ENCODE data around the gene EYA3.

EYA3 gene

DNA sequence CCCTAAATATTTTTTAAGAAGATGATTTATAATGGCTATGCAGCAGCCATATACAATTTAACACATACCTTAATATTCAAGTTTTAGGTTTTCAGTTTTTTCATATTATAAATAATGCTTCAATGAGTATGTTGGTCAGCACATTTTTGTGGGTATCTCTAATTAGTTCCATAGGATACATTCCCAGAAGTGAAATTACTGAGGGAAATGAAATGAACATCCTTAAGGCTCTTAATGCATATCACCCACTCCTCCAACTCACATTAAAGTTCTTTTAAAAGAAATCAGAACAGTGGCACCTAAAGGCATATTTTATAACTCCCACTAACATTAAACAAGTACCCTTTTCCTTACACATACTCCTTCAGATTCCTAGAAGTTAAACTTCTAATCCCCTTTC is 56.1 kb downstream of the EYA3 start:
- H3K4me3 ChIP-seq (replicated peaks in 1 of 2; ENCODE audit: low read depth in 2 of 2, low read length in 2 of 2): no peak overlapping the region
- no peak for DNase-seq (ENCODE audit: low read depth in 2 of 2)
- TF ChIP-seq, protein P1, sequence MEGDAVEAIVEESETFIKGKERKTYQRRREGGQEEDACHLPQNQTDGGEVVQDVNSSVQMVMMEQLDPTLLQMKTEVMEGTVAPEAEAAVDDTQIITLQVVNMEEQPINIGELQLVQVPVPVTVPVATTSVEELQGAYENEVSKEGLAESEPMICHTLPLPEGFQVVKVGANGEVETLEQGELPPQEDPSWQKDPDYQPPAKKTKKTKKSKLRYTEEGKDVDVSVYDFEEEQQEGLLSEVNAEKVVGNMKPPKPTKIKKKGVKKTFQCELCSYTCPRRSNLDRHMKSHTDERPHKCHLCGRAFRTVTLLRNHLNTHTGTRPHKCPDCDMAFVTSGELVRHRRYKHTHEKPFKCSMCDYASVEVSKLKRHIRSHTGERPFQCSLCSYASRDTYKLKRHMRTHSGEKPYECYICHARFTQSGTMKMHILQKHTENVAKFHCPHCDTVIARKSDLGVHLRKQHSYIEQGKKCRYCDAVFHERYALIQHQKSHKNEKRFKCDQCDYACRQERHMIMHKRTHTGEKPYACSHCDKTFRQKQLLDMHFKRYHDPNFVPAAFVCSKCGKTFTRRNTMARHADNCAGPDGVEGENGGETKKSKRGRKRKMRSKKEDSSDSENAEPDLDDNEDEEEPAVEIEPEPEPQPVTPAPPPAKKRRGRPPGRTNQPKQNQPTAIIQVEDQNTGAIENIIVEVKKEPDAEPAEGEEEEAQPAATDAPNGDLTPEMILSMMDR (IDR thresholded peaks at IDR 0.05; ENCODE audit: low read depth, low read length): no peak

DNA sequence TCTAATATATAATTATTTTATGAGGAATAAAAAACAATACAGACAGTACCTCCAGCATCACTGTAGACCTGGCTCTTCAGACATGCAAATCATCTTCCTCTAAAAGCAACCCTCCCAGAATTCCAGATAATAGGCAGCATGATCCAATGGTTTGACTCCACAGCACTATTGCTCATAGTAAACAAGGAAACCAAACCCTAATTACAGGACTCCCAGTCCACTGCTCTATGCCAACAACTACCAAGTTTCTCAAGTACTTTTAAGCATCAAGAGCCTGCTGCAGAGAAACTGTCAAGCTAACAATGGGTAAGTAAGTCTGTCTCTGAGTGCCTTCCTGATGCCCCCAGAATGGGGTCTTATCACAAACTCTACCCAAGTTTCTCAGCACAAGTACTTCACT is 57.2 kb downstream of the EYA3 start:
- DNase-seq (ENCODE audit: low read depth in 2 of 2): peak; percentile 27 to 35
- TF ChIP-seq, protein P1 (IDR thresholded peaks at IDR 0.05; ENCODE audit: low read depth, low read length): no peak
- no peak overlapping the region for H3K4me3 ChIP-seq (replicated peaks in 1 of 2; ENCODE audit: low read depth in 2 of 2, low read length in 2 of 2)

DNA sequence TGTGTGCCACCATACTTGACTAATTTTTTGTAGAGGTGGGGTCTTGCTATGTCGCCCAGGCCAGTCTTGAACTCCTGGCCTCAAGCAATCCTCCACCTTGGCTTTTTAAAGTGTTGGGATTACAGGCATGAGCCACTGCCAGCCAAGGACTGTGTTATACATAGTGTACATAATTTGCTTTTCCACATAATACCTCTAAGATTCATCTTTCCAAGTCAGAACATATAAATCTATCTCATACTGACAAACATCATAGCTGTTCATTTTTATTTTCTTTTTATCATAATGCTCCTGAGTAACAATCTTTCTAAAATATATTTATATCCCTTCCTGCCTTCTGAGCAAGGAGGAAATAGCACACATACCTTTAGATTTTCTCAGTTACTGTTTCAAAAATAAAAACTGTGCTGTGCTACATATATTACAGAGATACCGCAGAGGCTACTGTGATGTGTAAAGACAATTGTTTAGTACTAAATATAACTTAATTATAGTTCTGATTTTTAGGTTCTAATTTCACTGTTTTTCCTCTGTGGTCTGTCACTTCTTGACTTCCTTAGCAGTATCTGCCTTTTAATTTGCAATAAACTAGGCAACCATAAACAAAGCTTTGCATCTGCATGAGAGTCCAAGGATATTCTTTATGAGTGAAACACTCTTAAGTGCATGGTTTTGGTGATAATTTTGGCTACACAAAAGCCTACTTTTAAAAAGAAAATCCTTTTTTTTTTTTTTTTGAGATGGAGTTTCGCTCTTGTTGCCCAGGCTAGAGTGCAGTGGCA is 59.3 kb downstream of the EYA3 start:
- peak; percentile 62 to 66 for DNase-seq (ENCODE audit: low read depth in 2 of 2)
- H3K4me3 ChIP-seq (replicated peaks in 1 of 2; ENCODE audit: low read depth in 2 of 2, low read length in 2 of 2): no peak overlapping the region
- TF ChIP-seq, protein P1 (IDR thresholded peaks at IDR 0.05; ENCODE audit: low read depth, low read length): no peak

DNA sequence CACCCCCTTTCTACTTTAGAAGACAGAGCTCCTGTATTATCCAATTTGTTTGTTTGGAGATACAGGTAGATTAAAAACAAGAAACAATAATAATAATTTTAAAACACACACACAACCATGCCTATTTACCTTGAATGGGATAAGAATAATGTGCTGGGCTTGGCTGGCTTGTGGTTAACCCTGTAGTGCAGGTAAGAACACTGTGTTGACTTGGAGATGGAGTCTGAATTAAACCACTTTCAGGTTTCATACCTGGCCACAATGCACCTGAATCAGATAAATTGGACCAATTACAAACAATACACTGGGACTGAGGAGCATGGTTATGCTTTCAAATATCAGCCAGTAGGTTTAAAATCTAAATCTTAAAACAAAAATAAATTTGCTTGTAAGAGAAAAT is 60.8 kb downstream of the EYA3 start:
- TF ChIP-seq, protein P1 (IDR thresholded peaks at IDR 0.05; ENCODE audit: low read depth, low read length): no peak
- no peak for DNase-seq (ENCODE audit: low read depth in 2 of 2)
- no peak overlapping the region for H3K4me3 ChIP-seq (replicated peaks in 1 of 2; ENCODE audit: low read depth in 2 of 2, low read length in 2 of 2)

DNA sequence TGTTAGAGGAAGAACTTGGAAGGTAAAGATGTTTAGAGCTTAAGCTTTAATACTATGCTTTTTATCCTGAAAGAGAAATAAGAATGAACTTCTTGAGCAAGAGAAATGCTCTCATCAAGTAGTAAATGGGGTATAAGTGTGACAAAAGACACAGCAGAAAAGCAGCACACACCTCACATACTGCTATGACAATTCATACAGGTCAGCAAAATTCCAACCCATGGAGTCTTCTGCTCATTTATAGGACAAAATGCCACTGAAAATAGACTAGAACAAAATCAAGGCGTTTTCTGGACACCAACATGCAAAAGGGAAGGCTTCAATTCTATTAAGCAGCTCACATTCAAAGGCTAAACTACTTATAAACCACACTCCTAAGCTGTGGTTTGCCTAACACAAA is 61.2 kb downstream of the EYA3 start:
- TF ChIP-seq, protein P1 (IDR thresholded peaks at IDR 0.05; ENCODE audit: low read depth, low read length): no peak
- DNase-seq (ENCODE audit: low read depth in 2 of 2): no peak

DNA sequence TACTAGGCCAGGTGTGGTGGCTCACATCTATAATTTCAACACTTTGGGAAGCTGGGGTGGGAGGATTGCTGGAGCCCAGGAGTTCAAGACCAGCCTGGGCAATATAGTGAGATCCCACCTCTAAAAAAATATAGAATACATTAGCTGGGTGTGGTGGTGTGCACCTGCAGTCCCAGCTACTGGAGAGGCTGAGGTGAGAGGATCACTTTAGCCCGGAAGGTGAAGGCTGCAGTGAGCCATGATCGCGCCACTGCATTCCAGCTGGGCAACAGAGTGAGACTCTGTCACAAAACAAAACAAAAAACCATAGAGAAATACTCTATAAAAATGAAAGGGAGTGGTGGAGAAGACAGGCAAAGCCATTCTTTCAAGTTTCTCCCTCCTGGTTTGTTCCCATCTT is 62.1 kb downstream of the EYA3 start:
- TF ChIP-seq, protein P1 (IDR thresholded peaks at IDR 0.05; ENCODE audit: low read depth, low read length): no peak
- no peak overlapping the region for H3K4me3 ChIP-seq (replicated peaks in 1 of 2; ENCODE audit: low read depth in 2 of 2, low read length in 2 of 2)
- DNase-seq (ENCODE audit: low read depth in 2 of 2): no peak

More for the DNA sequence above, 61.2 kb downstream of the EYA3 start:
- no peak overlapping the region for H3K4me3 ChIP-seq (replicated peaks in 1 of 2; ENCODE audit: low read depth in 2 of 2, low read length in 2 of 2)

DNA sequence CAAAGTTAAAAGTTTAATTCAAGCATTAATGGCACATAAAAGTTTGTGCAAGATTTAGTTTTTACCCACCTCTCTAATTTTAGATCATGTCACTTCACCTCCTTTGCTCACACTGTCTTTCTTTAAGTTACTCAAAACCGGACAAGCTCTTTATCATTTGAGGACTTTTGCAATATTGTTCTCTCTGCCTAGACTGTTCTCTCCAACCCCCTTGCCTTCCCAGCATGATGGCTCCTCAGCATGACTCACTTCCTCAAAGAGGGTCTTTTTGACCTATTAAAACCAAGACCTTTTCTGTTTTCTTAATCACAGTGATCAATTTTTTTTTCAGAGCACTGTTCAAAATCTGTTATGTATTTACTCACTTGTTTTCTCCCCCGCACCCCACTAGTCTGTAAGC is 67.3 kb downstream of the EYA3 start:
- peak; percentile 21 to 43 for DNase-seq (ENCODE audit: low read depth in 2 of 2)
- TF ChIP-seq, protein P1 (IDR thresholded peaks at IDR 0.05; ENCODE audit: low read depth, low read length): no peak
- no peak overlapping the region for H3K4me3 ChIP-seq (replicated peaks in 1 of 2; ENCODE audit: low read depth in 2 of 2, low read length in 2 of 2)
